GM21576 (cell line): ENCODE results near the gene ILDR2.
A peak's percentile ranks its signal among the peaks of the same experiment; 100 is the strongest.
"Not testable (repeated sequence)": the region's sequence is repeated elsewhere in the genome, so short reads cannot be mapped to it uniquely, and the experiment has no call there.

Experiments used
- ATAC-seq: cut with Tn5 transposase; IDR thresholded peaks from one replicate; pipeline ENCODE4 v1.9.1; 2021; ENCODE audit warnings: mild to moderate bottlenecking, moderate library complexity; ENCODE audit not compliant: unreplicated experiment

The ILDR2 gene

GRCh38 chr1:166889776-166890175 is 85.6 kb downstream of the ILDR2 start:
- ATAC-seq: no peak

GRCh38 chr1:166888373-166889111 is 86.8 kb downstream of the ILDR2 start:
- no peak for ATAC-seq

- no peak for ATAC-seq
Measured at GRCh38 chr1:166884971-166885370, 90.4 kb downstream of the ILDR2 start.

- ATAC-seq: no peak
Measured at GRCh38 chr1:166884040-166884642, 91.2 kb downstream of the ILDR2 start.

GRCh38 chr1:166882893-166883292 is 92.4 kb downstream of the ILDR2 start:
- no peak for ATAC-seq

GRCh38 chr1:166878173-166878917 is 97.0 kb downstream of the ILDR2 start:
- ATAC-seq: not testable (repeated sequence)

GRCh38 chr1:166876540-166876838 is 98.9 kb downstream of the ILDR2 start:
- ATAC-seq: no peak

- ATAC-seq: peak; percentile 88
Measured at GRCh38 chr1:166875734-166876539, 99.4 kb downstream of the ILDR2 start, which contains the start of gene TADA1. Gene TADA1, minus strand, starts transcription at chr1:166876264. Its CDS starts 31 bp downstream, at chr1:166876233.

- no peak for ATAC-seq
Measured at GRCh38 chr1:166875302-166875733, 100.0 kb downstream of the ILDR2 start.

GRCh38 chr1:166874464-166874863 is 100.9 kb downstream of the ILDR2 start:
- no peak for ATAC-seq

- no peak for ATAC-seq
Measured at GRCh38 chr1:166870584-166870983, 104.8 kb downstream of the ILDR2 start.

GRCh38 chr1:166869318-166870099 is 105.8 kb downstream of the ILDR2 start:
- ATAC-seq: no peak

GRCh38 chr1:166868639-166869038 is 106.7 kb downstream of the ILDR2 start:
- no peak for ATAC-seq

GRCh38 chr1:166865926-166866325 is 109.4 kb downstream of the ILDR2 start:
- no peak for ATAC-seq

GRCh38 chr1:166859597-166859996 is 115.7 kb downstream of the ILDR2 start:
- ATAC-seq: no peak

- no peak for ATAC-seq
Measured at GRCh38 chr1:166858726-166859419, 116.5 kb downstream of the ILDR2 start.
